Small intestine (tissue), 7 donors: Measurements from ENCODE around the gene ITGB8. TPM values are rescaled to one million over a fixed set of nuclear protein-coding genes. Genes with fewer than 3 reads are reported as not detected.
A peak's percentile ranks its signal among the peaks of the same experiment; 100 is the strongest.

Experiments
- DNase-seq, 2 donors: peaks; one replicate each; pipeline versions ENCODE4 v3.0.0 to v3.0.0-alpha.2; 2013
- FAIRE-seq: peaks from 2 replicates; lab custom pipeline; 2012; peaks lifted over from hg19 to GRCh38; lab: Jason Lieb, UNC
- H3K27ac ChIP-seq, 3 donors: one replicate each; pipeline ENCODE4 v1.5.1; 2013; ENCODE audit warnings: low read length in 2 of 3, mild to moderate bottlenecking in 2 of 3, control low read depth in 1 of 3, inconsistent platforms in 1 of 3, low read depth in 1 of 3, moderate library complexity in 1 of 3
- H3K27me3 ChIP-seq, 3 donors: one replicate each; pipeline ENCODE4 v1.6.1; 2013; ENCODE audit warnings: low read length in 3 of 3, inconsistent platforms in 1 of 3; ENCODE audit not compliant: control insufficient read depth in 3 of 3, insufficient read depth in 3 of 3
- H3K36me3 ChIP-seq, 3 donors: one replicate each; pipeline ENCODE4 v1.6.1; 2013; ENCODE audit warnings: low read length in 3 of 3, inconsistent platforms in 1 of 3, low read depth in 1 of 3, mild to moderate bottlenecking in 1 of 3, moderate library complexity in 1 of 3; ENCODE audit not compliant: control insufficient read depth in 3 of 3, insufficient read depth in 2 of 3
- H3K4me1 ChIP-seq, 3 donors: one replicate each; pipeline ENCODE4 v1.6.1; 2013; ENCODE audit warnings: low read length in 2 of 3, inconsistent platforms in 1 of 3, low read depth in 1 of 3, mild to moderate bottlenecking in 1 of 3, moderate library complexity in 1 of 3; ENCODE audit not compliant: control insufficient read depth in 3 of 3, insufficient read depth in 2 of 3
- H3K4me3 ChIP-seq, 3 donors: one replicate each; pipeline ENCODE4 v1.5.1; 2013; ENCODE audit warnings: low read length in 3 of 3, control low read depth in 1 of 3, inconsistent platforms in 1 of 3, low read depth in 1 of 3, mild to moderate bottlenecking in 1 of 3, moderate library complexity in 1 of 3
- H3K9me3 ChIP-seq, 2 donors: one replicate each; pipeline ENCODE4 v1.6.1; 2013; ENCODE audit warnings: low read depth in 1 of 2, low read length in 1 of 2; ENCODE audit not compliant: control insufficient read depth in 2 of 2, insufficient read depth in 1 of 2
- WGBS, 3 donors: extraction: QIAGEN DNeasy Blood & Tissue Kit; methylation state at CpG; one replicate each; pipeline ENCODE4 v1.1.7; 2013; 5-methylcytosine and 5-hydroxymethylcytosine counted together
- polyA plus RNA-seq, 4 donors: library from polyadenylated mRNA; stranded (reverse) in 3 of 4; unstranded in 1 of 4; fragments of 200-250 nt in 3 of 4; fragments of 120-200 nt in 1 of 4; gene quantifications; one replicate each; pipeline versions ENCODE4 v1.2.1 to v1.2.3, GENCODE V29; 2013
- donor health status: healthy with polysubstance abuse.
- donor health status: control.
- donor health status: control.
- donor health status: Bipolar disorder and iron deficiency.
- donor health status: healthy.

ITGB8 gene
- polyA plus RNA-seq, 4 donors, result 0.45 to 37.7 (median 1.9) TPM

GRCh38 chr7:20310963-20311742 is 19.5 kb upstream of the ITGB8 start:
- Histone ChIP-seq H3K4me3 (no peak overlapping the region), H3K27me3 (no peaks in the 10 kb centered on the region), H3K9me3 (no peaks in the 10 kb centered on the region), H3K27ac (no peak overlapping the region), H3K4me1 (peaks cover 3 to 6% (median 6%) of the 10 kb centered on the region in 3 donors), H3K36me3 (no peaks in the 10 kb centered on the region)
- peak; percentile 70 to 73 for DNase-seq
- 46 to 60% (median 48%) methylated on average over 3 of the region's 3 CpGs for WGBS, 3 donors
- FAIRE-seq, result peak; percentile 75

- 88 to 96% (median 88%) methylated on average over 2 of the region's 2 CpGs for WGBS, 3 donors
- H3K4me1 ChIP-seq, result peaks cover 0 to 4% (median under 1%) of the 10 kb centered on the region in 3 donors
- no peak overlapping the region for H3K27ac ChIP-seq
- no peaks in the 10 kb centered on the region for H3K27me3 ChIP-seq
- H3K9me3 ChIP-seq, result no peaks in the 10 kb centered on the region
- DNase-seq, result no peak
- no peak overlapping the region for H3K4me3 ChIP-seq
- peak; percentile 53 for FAIRE-seq
- H3K36me3 ChIP-seq, result no peaks in the 10 kb centered on the region
Observed at GRCh38 chr7:20311743-20312042, 19.0 kb upstream of the ITGB8 start.

GRCh38 chr7:20312562-20312961 is 18.1 kb upstream of the ITGB8 start:
- 64 to 80% (median 79%) methylated on average over 2 of the region's 2 CpGs for WGBS, 3 donors
- DNase-seq, result no peak
- no peak for FAIRE-seq

GRCh38 chr7:20313626-20314025 is 17.1 kb upstream of the ITGB8 start:
- H3K4me1 ChIP-seq, result no peaks in the 10 kb centered on the region
- 85 to 96% (median 92%) methylated on average over 1 of the region's 1 CpG for WGBS, 3 donors
- DNase-seq, result no peak
- no peaks in the 10 kb centered on the region for H3K27me3 ChIP-seq
- H3K4me3 ChIP-seq, result no peak overlapping the region
- H3K27ac ChIP-seq, result no peak overlapping the region
- FAIRE-seq, result no peak
- no peaks in the 10 kb centered on the region for H3K36me3 ChIP-seq
- no peaks in the 10 kb centered on the region for H3K9me3 ChIP-seq

More at GRCh38 chr7:20312562-20312961, 18.1 kb upstream of the ITGB8 start:
- peaks cover 0 to 3% (median 0%) of the 10 kb centered on the region in 3 donors for H3K4me1 ChIP-seq
- H3K27me3 ChIP-seq, result no peaks in the 10 kb centered on the region
- no peaks in the 10 kb centered on the region for H3K36me3 ChIP-seq
- H3K4me3 ChIP-seq, result no peak overlapping the region
- H3K27ac ChIP-seq, result no peak overlapping the region
- H3K9me3 ChIP-seq, result no peaks in the 10 kb centered on the region

GRCh38 chr7:20314198-20314597 is 16.5 kb upstream of the ITGB8 start:
- H3K4me3 ChIP-seq, result no peak overlapping the region

GRCh38 chr7:20316706-20317105 is 14.0 kb upstream of the ITGB8 start:
- no peak for FAIRE-seq
- no peaks in the 10 kb centered on the region for H3K4me1 ChIP-seq
- no peak overlapping the region for H3K27ac ChIP-seq
- no peaks in the 10 kb centered on the region for H3K36me3 ChIP-seq
- no peak for DNase-seq
- H3K27me3 ChIP-seq, result no peaks in the 10 kb centered on the region
- H3K4me3 ChIP-seq, result no peak overlapping the region
- 60 to 69% (median 60%) methylated on average over 4 of the region's 4 CpGs for WGBS, 3 donors
- H3K9me3 ChIP-seq, result no peaks in the 10 kb centered on the region

More at GRCh38 chr7:20314198-20314597, 16.5 kb upstream of the ITGB8 start:
- no peaks in the 10 kb centered on the region for H3K9me3 ChIP-seq
- no peaks in the 10 kb centered on the region for H3K36me3 ChIP-seq
- no peaks in the 10 kb centered on the region for H3K4me1 ChIP-seq
- no peak overlapping the region for H3K27ac ChIP-seq
- no peak for DNase-seq
- no peaks in the 10 kb centered on the region for H3K27me3 ChIP-seq
- WGBS, 3 donors, result 74 to 92% (median 84%) methylated on average over 2 of the region's 2 CpGs
- FAIRE-seq, result no peak

GRCh38 chr7:20317413-20317812 is 13.3 kb upstream of the ITGB8 start:
- no peak for FAIRE-seq
- Histone ChIP-seq H3K27ac (no peak overlapping the region), H3K4me1 (no peaks in the 10 kb centered on the region), H3K27me3 (no peaks in the 10 kb centered on the region), H3K36me3 (no peaks in the 10 kb centered on the region), H3K4me3 (no peak overlapping the region), H3K9me3 (no peaks in the 10 kb centered on the region)
- DNase-seq, result no peak

- Histone ChIP-seq H3K27me3 (no peaks in the 10 kb centered on the region), H3K36me3 (no peaks in the 10 kb centered on the region), H3K9me3 (no peaks in the 10 kb centered on the region), H3K4me3 (no peak overlapping the region), H3K27ac (no peak overlapping the region), H3K4me1 (no peaks in the 10 kb centered on the region)
- no peak for FAIRE-seq
- DNase-seq, result no peak
- WGBS, 3 donors, result 73 to 81% (median 74%) methylated on average over 6 of the region's 6 CpGs
Observed at GRCh38 chr7:20318933-20319332, 11.8 kb upstream of the ITGB8 start.

- WGBS, 3 donors, result 61 to 80% (median 70%) methylated on average over 3 of the region's 3 CpGs
- Histone ChIP-seq H3K4me1 (no peaks in the 10 kb centered on the region), H3K27me3 (no peaks in the 10 kb centered on the region), H3K36me3 (no peaks in the 10 kb centered on the region), H3K27ac (no peak overlapping the region), H3K4me3 (no peak overlapping the region), H3K9me3 (no peaks in the 10 kb centered on the region)
- DNase-seq, result no peak
- no peak for FAIRE-seq
Observed at GRCh38 chr7:20320322-20320721, 10.4 kb upstream of the ITGB8 start.
